ENCODE results near the gene CA10. TPM values are rescaled to one million over a fixed set of nuclear protein-coding genes. Genes with fewer than 3 reads are reported as not detected.

CA10 gene
- polyA plus RNA-seq, 1 donor (not counting 4 experiments of a cell fraction or from before 2014, with no cell fraction given), result 2.9 TPM

DNA sequence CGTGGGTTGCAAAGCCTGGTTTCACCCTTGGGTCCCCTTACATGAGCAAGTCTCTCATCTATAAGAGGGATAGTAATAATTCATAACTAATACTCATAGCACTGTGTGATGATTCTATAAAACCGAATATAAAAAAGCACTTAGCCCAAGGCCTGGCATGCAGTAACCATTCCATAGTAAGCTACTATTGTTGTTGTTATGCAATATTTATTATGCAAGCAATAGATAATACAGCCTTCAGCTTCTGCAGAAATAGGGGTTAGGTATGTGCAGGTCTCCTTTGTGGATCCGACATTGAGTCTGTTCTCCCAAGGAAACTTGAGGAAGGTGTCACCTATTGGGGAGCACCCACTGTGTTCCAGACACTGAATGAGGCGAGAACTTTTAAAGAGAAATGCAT lies 497.1 kb downstream of the CA10 start:
- H3K4me1 ChIP-seq (ENCODE audit: control insufficient read depth, extremely low read depth, insufficient read depth, low read length), result peaks cover 2% of the 10 kb centered on the region
- no peak overlapping the region for H3K27ac ChIP-seq (ENCODE audit: control insufficient read depth, insufficient read depth, low read length)
- H3K4me2 ChIP-seq (ENCODE audit: control insufficient read depth, extremely low read depth, insufficient read depth, low read depth, low read length), result no peak overlapping the region
- no peaks in the 10 kb centered on the region for H4K20me1 ChIP-seq (ENCODE audit: control insufficient read depth, extremely low read depth, insufficient read depth, low read length)
- no peak for DNase-seq (ENCODE audit: low read depth, low spot score)
- FAIRE-seq, result no peak
- no peak overlapping the region for H3K4me3 ChIP-seq (ENCODE audit: control insufficient read depth in 2 of 3, extremely low read depth in 1 of 3, insufficient read depth in 2 of 3, low read depth in 1 of 3, low read length in 3 of 3)
- no peaks in the 10 kb centered on the region for H3K27me3 ChIP-seq (ENCODE audit: control insufficient read depth, extremely low read depth, insufficient read depth, low read length)
- H3K9me1 ChIP-seq (ENCODE audit: control insufficient read depth, extremely low read depth, insufficient read depth, low read length), result no peaks in the 10 kb centered on the region
- H2AFZ ChIP-seq (ENCODE audit: control insufficient read depth, low read length), result no peak overlapping the region
- TF ChIP-seq, protein P1, sequence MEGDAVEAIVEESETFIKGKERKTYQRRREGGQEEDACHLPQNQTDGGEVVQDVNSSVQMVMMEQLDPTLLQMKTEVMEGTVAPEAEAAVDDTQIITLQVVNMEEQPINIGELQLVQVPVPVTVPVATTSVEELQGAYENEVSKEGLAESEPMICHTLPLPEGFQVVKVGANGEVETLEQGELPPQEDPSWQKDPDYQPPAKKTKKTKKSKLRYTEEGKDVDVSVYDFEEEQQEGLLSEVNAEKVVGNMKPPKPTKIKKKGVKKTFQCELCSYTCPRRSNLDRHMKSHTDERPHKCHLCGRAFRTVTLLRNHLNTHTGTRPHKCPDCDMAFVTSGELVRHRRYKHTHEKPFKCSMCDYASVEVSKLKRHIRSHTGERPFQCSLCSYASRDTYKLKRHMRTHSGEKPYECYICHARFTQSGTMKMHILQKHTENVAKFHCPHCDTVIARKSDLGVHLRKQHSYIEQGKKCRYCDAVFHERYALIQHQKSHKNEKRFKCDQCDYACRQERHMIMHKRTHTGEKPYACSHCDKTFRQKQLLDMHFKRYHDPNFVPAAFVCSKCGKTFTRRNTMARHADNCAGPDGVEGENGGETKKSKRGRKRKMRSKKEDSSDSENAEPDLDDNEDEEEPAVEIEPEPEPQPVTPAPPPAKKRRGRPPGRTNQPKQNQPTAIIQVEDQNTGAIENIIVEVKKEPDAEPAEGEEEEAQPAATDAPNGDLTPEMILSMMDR (optimal IDR thresholded peaks at IDR 0.05 in 1 of 3, IDR thresholded peaks at IDR 0.05 in 1 of 3, conservative IDR thresholded peaks at IDR 0.05 in 1 of 3; ENCODE audit: extremely low read depth in 1 of 3, insufficient read depth in 2 of 3, low read length in 3 of 3), result no peak
- no peak for TF ChIP-seq EZH2 (IDR thresholded peaks at IDR 0.05; ENCODE audit: low read length)
- H3K36me3 ChIP-seq (ENCODE audit: control insufficient read depth in 2 of 2, extremely low read depth in 1 of 2, insufficient read depth in 2 of 2, low read length in 2 of 2), result no peaks in the 10 kb centered on the region
- H3K79me2 ChIP-seq (ENCODE audit: control insufficient read depth, insufficient read depth, low read length), result no peaks in the 10 kb centered on the region
- H3K9me3 ChIP-seq (ENCODE audit: control insufficient read depth, low read depth, low read length), result no peaks in the 10 kb centered on the region
- no peak overlapping the region for H3K9ac ChIP-seq (ENCODE audit: control insufficient read depth, extremely low read depth, insufficient read depth, low read length)
- dilution Hi-C loops (cut with MboI; ENCODE audit: extremely low pct_ligation_motif_present, low sequenced_read_pairs), result no loop called here

DNA sequence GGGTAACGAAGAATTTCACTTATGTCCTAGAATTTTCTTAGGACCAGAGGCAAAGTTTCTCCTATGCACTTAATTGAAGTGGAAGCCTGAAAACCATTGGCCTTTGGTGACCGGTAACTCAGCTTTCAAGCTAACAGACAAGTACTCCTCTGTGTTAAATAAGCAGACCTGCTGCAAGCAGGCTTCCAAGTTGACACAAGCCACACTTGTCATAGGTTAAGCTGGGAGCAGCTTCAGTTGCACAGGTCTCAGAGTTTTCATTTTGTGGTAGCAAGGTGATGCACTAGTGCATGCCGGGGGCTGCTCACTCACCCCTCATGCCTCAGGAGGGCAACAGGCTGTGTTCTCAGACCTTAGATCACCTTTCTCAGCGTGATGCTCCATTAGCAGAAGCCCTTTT lies 498.2 kb downstream of the CA10 start:
- H3K9ac ChIP-seq (ENCODE audit: control insufficient read depth, extremely low read depth, insufficient read depth, low read length), result no peak overlapping the region

More for the DNA sequence above, 498.2 kb downstream of the CA10 start:
- no peak overlapping the region for H3K27ac ChIP-seq (ENCODE audit: control insufficient read depth, insufficient read depth, low read length)
- H3K4me2 ChIP-seq (ENCODE audit: control insufficient read depth, extremely low read depth, insufficient read depth, low read depth, low read length), result no peak overlapping the region
- FAIRE-seq (no peak), DNase-seq (ENCODE audit: low read depth, low spot score) (no peak)
- H3K4me3 ChIP-seq (ENCODE audit: control insufficient read depth in 2 of 3, extremely low read depth in 1 of 3, insufficient read depth in 2 of 3, low read depth in 1 of 3, low read length in 3 of 3), result no peak overlapping the region
- H3K9me1 ChIP-seq (ENCODE audit: control insufficient read depth, extremely low read depth, insufficient read depth, low read length), result no peaks in the 10 kb centered on the region
- no peak for TF ChIP-seq EZH2 (IDR thresholded peaks at IDR 0.05; ENCODE audit: low read length)
- TF ChIP-seq, protein P1 (optimal IDR thresholded peaks at IDR 0.05 in 1 of 3, IDR thresholded peaks at IDR 0.05 in 1 of 3, conservative IDR thresholded peaks at IDR 0.05 in 1 of 3; ENCODE audit: extremely low read depth in 1 of 3, insufficient read depth in 2 of 3, low read length in 3 of 3), result no peak
- H3K4me1 ChIP-seq (ENCODE audit: control insufficient read depth, extremely low read depth, insufficient read depth, low read length), result no peaks in the 10 kb centered on the region
- no peaks in the 10 kb centered on the region for H4K20me1 ChIP-seq (ENCODE audit: control insufficient read depth, extremely low read depth, insufficient read depth, low read length)
- H3K36me3 ChIP-seq (ENCODE audit: control insufficient read depth in 2 of 2, extremely low read depth in 1 of 2, insufficient read depth in 2 of 2, low read length in 2 of 2), result no peaks in the 10 kb centered on the region
- dilution Hi-C loops (cut with MboI; ENCODE audit: extremely low pct_ligation_motif_present, low sequenced_read_pairs), result no loop called here
- H3K79me2 ChIP-seq (ENCODE audit: control insufficient read depth, insufficient read depth, low read length), result no peaks in the 10 kb centered on the region
- no peak overlapping the region for H2AFZ ChIP-seq (ENCODE audit: control insufficient read depth, low read length)
- no peaks in the 10 kb centered on the region for H3K9me3 ChIP-seq (ENCODE audit: control insufficient read depth, low read depth, low read length)
- H3K27me3 ChIP-seq (ENCODE audit: control insufficient read depth, extremely low read depth, insufficient read depth, low read length), result no peaks in the 10 kb centered on the region

Data from keratinocyte (primary cell).